Measurements from ENCODE around the gene RBBP8NL.

Gene RBBP8NL

GRCh38 chr20:62371588-62372041 lies 55.7 kb downstream of the RBBP8NL start:
- no peak for DNase-seq

DNA sequence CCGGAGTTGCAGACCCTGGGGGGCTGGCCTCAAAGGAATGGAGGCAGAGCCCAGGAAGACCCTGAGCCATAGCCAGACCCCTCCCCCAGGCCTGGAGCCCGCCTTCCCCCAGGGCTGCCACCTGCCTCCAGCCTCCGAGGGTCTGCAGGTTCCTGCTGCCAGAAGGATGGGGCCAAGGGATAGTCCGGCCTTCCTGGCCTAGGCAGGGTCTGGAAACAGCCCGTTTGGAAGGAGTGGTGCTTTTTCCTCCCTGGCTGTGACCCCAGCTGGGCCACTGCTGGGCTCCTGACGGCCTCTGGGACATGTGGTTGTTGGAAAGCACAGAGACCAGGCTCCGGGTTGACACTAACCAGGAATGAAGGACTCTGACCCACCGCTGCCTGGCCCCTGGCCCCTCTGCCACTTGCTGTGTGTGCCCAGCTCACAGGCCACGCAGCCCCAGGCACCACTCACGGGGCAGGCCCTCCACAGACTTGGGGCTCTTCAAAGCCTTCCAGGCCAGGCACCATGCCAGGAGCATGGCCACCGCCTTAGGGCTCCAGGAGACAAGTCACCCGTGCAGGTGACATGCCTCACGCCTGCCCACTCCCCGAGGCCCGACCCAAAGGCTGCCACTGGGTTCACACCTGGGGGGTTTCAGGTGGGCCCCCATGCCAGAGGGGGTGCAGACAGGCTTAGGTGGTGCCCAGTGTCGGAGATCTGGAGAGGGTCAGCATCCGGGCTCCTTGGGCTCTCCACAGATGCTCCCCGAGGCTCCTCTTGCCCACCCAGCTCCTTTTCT lies 56.3 kb downstream of the RBBP8NL start:
- no peak for DNase-seq

GRCh38 chr20:62370115-62370806 lies 57.1 kb downstream of the RBBP8NL start:
- DNase-seq = no peak

DNA sequence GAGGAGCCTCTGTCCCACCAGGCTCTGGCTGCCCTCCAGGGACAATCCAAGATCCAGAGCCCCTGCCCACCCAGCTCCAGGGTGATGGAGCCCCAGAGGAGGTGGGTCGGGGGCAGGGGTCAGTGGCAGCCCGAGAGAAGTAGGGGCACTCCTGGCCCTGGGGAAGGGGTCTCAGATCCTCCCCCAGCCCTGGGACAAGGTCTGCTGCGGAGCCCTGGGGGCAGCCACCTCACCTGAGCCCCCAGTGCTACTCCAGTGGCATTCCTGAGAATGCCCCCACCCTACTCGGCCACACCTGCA lies 57.6 kb downstream of the RBBP8NL start:
- no peak for DNase-seq

DNA sequence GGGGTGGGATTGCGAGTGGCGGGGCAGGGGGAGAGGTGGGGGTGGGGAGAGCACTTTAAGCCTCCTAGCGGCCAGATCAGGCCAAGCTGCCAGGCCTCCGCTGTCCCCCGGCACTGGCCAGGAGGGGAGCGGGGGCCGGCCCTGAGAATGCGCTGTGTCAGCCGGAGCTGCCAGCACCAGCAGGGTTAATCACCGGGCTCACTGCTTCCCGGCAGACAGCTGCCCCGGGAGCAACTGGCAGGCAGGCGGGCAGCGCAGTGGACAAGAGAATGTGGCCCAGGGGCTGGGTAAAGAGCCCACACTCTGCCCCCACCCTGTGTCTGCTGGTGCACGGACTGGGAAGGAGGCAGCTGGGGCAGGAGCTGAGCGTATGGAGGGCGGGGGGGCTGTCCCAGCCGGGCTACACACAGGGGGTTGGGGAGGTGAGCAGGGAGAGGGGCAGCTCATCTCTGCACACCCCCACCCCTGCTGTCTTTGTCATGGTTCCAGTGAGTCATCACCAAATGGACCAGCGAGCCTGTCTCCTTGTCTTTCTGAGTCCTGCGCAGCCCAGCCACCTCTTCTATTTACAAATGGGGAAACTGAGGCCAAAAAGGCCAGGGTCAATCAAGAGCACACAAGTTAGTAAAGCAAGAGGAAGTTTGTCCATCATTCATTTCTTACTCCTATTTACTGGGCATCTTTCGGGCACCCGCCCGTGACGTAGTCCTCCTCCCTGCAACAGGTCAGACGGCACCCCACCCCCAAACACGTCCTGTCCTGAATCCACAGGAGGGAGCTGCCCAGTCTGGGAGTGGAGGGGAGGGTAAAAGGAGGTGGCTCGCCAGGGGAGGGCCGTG lies 58.1 kb downstream of the RBBP8NL start:
- DNase-seq = no peak

GRCh38 chr20:62368392-62368975 lies 58.9 kb downstream of the RBBP8NL start:
- no peak for DNase-seq

DNA sequence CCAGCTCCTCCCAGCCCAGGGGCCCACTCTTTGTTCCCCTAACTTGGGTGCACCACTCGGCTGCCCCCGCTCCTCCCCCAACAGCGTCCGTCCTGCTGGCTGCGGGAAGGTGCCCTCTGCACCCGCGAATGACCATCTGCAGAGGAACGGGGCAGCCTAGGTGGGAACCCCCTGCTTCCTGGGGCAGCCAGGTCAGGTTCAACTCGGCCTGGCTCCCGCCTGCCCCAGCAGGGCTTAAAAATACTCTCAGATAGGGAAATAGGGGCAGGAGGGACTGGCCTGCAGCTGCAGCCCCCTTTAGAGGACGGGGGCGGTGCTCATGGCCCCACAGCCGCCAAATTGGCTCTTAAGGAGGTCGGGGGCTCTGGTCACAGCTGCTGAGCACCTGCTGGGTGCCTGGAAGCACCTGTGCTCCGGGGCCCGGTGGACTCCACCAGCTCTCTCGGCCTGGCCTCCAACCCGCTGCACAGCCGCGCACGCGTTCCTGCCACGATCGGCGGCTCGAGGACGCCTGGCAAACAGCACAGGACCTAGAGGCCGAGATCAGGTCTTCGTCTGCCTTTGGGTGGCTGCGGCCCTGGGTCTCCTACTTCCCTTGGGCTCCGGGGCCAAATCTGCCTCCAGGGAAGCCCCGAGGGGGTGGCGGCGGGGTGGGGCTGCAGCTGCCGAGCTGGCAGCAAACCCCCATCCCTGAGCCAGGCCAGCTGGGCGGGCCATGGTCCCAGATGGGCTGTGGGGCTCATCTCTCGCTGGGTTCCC lies 59.5 kb downstream of the RBBP8NL start:
- DNase-seq = no peak

GRCh38 chr20:62367136-62367632 lies 60.2 kb downstream of the RBBP8NL start, which contains the start of gene LAMA5:
Gene LAMA5 (minus strand): TSS chr20:62367312. CDS start chr20:62367245, 67 bp downstream.
- no peak for DNase-seq

GRCh38 chr20:62366370-62367135 lies 60.8 kb downstream of the RBBP8NL start:
- no peak for DNase-seq

GRCh38 chr20:62365814-62366369 lies 61.4 kb downstream of the RBBP8NL start:
- no peak for DNase-seq

GRCh38 chr20:62364911-62365736 lies 62.2 kb downstream of the RBBP8NL start:
- no peak for DNase-seq

DNA sequence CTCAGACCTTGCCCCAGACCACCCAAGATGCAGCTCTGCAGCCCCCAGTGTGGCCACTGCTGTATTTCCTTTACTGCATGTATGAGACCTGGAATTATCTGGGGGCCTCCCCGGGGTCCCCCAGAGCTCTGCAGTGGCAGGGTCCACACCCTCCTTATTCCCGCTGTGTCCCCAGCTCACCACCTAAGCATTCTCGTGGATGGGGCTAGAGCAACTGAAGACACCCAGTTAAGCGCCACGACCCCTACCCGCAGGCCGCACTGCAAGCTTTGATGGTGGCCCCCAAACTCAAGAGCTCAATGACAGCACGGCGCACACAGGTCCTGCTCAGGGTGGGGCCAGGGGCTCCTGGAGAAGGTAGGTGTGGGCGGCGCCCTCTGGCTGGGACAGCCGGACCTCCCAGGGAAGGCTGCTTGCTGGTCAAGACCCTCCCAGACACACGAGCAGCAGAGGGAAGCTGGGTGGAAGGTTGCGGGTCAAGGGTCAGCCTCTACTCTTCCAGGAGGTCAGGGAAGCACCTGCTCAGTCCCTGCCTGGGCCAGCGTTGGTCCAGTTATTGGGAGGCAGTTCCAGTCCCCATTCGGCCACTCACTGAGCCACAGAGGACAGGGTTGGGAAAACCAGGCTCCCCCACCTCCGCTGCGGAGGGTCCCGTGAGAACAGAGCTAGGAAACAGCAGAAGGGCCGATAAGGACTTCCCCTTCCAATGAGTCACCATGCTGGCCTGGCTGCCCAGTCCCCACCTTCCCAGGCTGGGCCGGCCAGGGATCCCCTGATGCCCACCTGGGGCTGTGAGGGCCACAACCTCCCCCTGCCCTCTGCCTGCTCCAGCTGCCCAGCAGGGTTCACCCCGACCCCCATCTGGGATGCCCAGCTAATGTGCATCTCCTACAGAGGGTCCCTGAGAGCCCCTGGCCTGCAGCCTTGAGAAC lies 63.2 kb downstream of the RBBP8NL start:
- no peak for DNase-seq

DNA sequence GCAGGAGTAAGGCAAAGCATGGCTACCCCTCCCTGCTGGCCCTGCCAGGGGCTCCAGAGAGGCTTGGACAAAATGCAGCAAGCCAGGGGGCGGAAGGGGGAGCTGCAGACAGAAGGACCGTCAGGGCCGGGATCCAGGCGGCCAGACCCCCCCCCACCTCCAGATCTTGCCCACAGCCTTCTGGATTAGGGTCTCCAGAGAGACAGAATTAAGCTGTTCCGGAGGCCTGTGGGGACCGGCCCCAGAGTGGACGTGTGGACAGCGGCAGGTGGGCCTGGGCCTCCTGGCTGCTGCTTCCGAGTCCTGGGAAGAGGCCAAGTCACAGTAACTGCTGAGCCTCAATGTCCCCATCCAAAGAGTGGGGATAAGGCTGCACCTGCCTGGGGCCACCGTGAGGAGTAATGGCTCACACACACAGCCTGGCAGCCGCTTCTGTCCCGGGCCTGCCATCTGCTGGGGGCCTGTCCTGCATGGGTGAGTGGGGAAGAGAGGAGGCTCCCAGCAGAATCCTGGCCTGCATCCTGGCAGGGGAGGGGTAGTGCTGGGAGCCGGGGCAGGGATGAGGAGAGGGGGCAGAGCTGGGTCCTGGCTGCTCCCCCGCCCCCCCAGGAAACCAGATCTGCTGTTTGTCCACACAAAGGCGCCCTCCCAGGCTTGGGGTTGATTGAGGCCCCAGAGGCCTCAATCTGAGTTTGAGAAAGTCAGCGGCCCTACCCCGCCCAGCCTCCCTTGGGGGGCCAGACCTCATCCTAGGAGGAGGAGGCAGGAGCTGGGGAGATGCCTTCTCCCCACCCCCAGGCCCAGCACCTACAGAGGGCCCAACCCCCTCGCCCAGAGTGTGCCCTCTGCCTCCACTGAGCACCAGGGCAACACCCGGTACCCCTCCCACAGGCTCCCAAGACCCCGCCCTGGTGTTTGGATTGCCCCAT lies 64.1 kb downstream of the RBBP8NL start:
- no peak for DNase-seq

DNA sequence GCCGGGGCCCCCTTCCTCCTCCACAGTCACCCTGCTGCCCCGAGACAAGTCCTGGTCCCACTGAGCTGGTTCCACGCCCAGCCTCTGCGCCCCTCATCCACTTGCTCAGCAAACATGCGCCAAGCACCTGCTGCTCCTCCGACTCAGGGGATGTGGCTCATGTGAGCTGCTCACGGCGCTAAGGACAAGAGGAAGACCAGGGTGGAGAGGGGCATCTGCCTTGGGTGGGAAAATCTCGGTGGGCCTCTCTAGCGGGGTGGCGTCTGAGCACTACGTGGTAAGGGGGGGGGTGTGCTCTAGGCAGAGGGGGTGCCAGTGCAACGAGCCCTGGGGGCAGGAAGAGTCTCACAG lies 64.8 kb downstream of the RBBP8NL start:
- DNase-seq = no peak

DNA sequence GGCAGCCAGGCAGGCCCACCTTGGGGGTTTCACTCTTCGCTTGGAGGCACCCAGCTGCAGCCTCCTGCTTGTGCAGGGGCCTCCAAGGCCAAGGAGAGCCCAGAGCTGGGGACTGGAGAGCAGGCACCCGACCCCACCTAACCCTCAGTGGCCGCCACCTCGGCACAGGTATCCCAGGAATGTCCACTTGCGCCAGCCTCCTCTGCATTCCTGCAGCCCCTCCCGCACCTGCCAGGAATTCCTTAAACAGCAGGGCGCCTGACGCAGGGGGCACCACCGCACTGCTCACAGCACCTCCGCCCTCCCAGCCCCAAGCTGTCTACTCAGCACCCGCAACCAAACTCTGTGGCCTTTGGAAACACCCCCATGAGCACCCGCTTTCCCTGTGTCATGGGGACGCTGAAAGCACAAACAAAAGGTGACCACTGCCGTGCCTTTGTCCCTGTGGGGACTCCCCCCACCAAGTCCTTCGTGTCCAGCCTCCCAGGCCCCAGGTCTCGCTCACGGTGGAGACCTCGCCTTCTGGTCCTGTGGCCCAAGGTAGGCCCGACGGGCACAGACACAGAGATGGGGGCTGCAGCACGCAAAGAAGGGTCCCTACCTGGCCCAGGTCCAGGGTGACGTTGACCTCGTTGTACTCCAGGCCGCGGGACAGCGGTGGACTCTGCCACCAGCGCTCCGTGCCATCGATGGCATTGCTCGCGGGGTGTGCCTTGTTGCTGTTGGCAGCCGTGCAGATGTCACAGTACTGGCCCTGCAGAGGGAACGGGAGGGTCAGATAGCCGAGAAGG lies 65.3 kb downstream of the RBBP8NL start:
- DNase-seq = no peak

GRCh38 chr20:62360854-62361798 lies 66.2 kb downstream of the RBBP8NL start:
- DNase-seq = no peak

Measured in NCI-H748 treated with DMSO at 0.1 percent for 48 hours (cell line).